Fibroblast of the aortic adventitia (primary cell): ENCODE measurements around the gene NCBP2. TPM values are rescaled to one million over a fixed set of nuclear protein-coding genes. Genes with fewer than 3 reads are reported as not detected.

Experiments
- DNase-seq: peaks from one replicate; pipeline ENCODE4 v3.0.0-alpha.2; 2010; ENCODE audit warnings: low read depth
- H3K4me3 ChIP-seq: 2 replicates; pipeline ENCODE4 v1.5.1; 2011; ENCODE audit warnings: low read depth, mild to moderate bottlenecking, control low read depth, low read length, moderate library complexity
- CTCF ChIP-seq: IDR thresholded peaks from 2 replicates; pipeline ENCODE4 v1.5.1; 2011; ENCODE audit warnings: mild to moderate bottlenecking, low read length, control low read depth, inconsistent platforms; ENCODE audit not compliant: insufficient read depth
- total RNA-seq: library from RNA; depleted of rRNA; stranded (reverse); fragments of >200 nt; gene quantifications from 2 replicates; pipeline ENCODE4 v1.2.3, GENCODE V29; 2012; ENCODE audit warnings: low replicate concordance

NCBP2 gene
- total RNA-seq, 1 donor = 49.5 TPM

- no peak for DNase-seq
- no peak for TF ChIP-seq CTCF
- H3K4me3 ChIP-seq = no peak overlapping the region
Observed at GRCh38 chr3:196975349-196975748, 33.0 kb upstream of the NCBP2 start.

- DNase-seq = no peak
- H3K4me3 ChIP-seq = no peak overlapping the region
- TF ChIP-seq CTCF = no peak
Observed at GRCh38 chr3:196974661-196975060, 32.3 kb upstream of the NCBP2 start.

- no peak overlapping the region for H3K4me3 ChIP-seq
- no peak for TF ChIP-seq CTCF
- DNase-seq = no peak
Observed at GRCh38 chr3:196971094-196971698, 28.9 kb upstream of the NCBP2 start.

- no peak for DNase-seq
- no peak overlapping the region for H3K4me3 ChIP-seq
- no peak for TF ChIP-seq CTCF
Observed at GRCh38 chr3:196970547-196971093, 28.3 kb upstream of the NCBP2 start.

- peak; percentile 30 for DNase-seq
- peak overlapping the region; percentile 71 for H3K4me3 ChIP-seq
- peak; percentile 53 for TF ChIP-seq CTCF
Observed at GRCh38 chr3:196969660-196970546, 27.6 kb upstream of the NCBP2 start.

- TF ChIP-seq CTCF = no peak
- no peak for DNase-seq
- H3K4me3 ChIP-seq = peak overlapping the region; percentile 71
Observed at GRCh38 chr3:196969134-196969659, 26.9 kb upstream of the NCBP2 start.
